Fibroblast of lung (primary cell): Measurements from ENCODE around the gene RASA4B.
"Not testable (repeated sequence)": the region's sequence is repeated elsewhere in the genome, so short reads cannot be mapped to it uniquely, and the experiment has no call there.

Experiments used
- EZH2 ChIP-seq: IDR thresholded peaks from 2 replicates; pipeline ENCODE4 v1.5.1; 2012; ENCODE audit warnings: low read length, control low read depth, mild to moderate bottlenecking; ENCODE audit errors: missing control alignments
- TF ChIP-seq, protein P1 (sequence below), 2 donors: IDR thresholded peaks in 1 of 2; conservative IDR thresholded peaks in 1 of 2; 1 replicate in 1 of 2; 2 replicates in 1 of 2; pipeline ENCODE4 v1.5.1; 2011 to 2012; ENCODE audit warnings: low read length in 2 of 2, control low read depth in 1 of 2, inconsistent platforms in 1 of 2, low read depth in 1 of 2, mild to moderate bottlenecking in 1 of 2

- TF ChIP-seq, protein P1, sequence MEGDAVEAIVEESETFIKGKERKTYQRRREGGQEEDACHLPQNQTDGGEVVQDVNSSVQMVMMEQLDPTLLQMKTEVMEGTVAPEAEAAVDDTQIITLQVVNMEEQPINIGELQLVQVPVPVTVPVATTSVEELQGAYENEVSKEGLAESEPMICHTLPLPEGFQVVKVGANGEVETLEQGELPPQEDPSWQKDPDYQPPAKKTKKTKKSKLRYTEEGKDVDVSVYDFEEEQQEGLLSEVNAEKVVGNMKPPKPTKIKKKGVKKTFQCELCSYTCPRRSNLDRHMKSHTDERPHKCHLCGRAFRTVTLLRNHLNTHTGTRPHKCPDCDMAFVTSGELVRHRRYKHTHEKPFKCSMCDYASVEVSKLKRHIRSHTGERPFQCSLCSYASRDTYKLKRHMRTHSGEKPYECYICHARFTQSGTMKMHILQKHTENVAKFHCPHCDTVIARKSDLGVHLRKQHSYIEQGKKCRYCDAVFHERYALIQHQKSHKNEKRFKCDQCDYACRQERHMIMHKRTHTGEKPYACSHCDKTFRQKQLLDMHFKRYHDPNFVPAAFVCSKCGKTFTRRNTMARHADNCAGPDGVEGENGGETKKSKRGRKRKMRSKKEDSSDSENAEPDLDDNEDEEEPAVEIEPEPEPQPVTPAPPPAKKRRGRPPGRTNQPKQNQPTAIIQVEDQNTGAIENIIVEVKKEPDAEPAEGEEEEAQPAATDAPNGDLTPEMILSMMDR (conservative IDR thresholded peaks at IDR 0.05 in 1 of 2, IDR thresholded peaks at IDR 0.05 in 1 of 2; ENCODE audit: low read depth in 1 of 2, low read length in 2 of 2): not testable (repeated sequence)
- not testable (repeated sequence) for TF ChIP-seq EZH2
Measured at GRCh38 chr7:102515889-102516288, 1.7 kb downstream of the RASA4B start.
